Ureter (tissue), 1 donor: ENCODE measurements around the gene TMEM45B. TPM values are rescaled to one million over a fixed set of nuclear protein-coding genes. Genes with fewer than 3 reads are reported as not detected.
"Not testable (repeated sequence)": the region's sequence is repeated elsewhere in the genome, so short reads cannot be mapped to it uniquely, and the experiment has no call there.

ENCODE experiments used
- DNase-seq: peaks from one replicate; pipeline ENCODE4 v3.0.0-alpha.2; 2020; ENCODE audit warnings: low spot score
- total RNA-seq: library from RNA; stranded (reverse); gene quantifications from one replicate; pipeline ENCODE4 v1.2.4, GENCODE V29; 2023
- donor health status: DM: yes; HTN: yes; CAD: no.

Gene TMEM45B
- total RNA-seq, 1 donor from 2014 or later = 94.3 TPM

GRCh38 chr11:129852125-129852740 lies 36.6 kb downstream of the TMEM45B start:
- DNase-seq = no peak

- DNase-seq = peak; percentile 87
Observed at GRCh38 chr11:129853518-129854231, 38.0 kb downstream of the TMEM45B start.

GRCh38 chr11:129854232-129854805 lies 38.7 kb downstream of the TMEM45B start:
- no peak for DNase-seq

GRCh38 chr11:129855086-129855485 lies 39.4 kb downstream of the TMEM45B start:
- no peak for DNase-seq

- DNase-seq = no peak
Observed at GRCh38 chr11:129856036-129856435, 40.4 kb downstream of the TMEM45B start.

- DNase-seq = peak; percentile 90
Observed at GRCh38 chr11:129861702-129862522, 46.3 kb downstream of the TMEM45B start.

- DNase-seq = no peak
Observed at GRCh38 chr11:129864811-129865210, 49.2 kb downstream of the TMEM45B start.

GRCh38 chr11:129865701-129866100 lies 50.1 kb downstream of the TMEM45B start:
- no peak for DNase-seq

GRCh38 chr11:129866311-129866710 lies 50.7 kb downstream of the TMEM45B start:
- DNase-seq = no peak

- DNase-seq = not testable (repeated sequence)
Observed at GRCh38 chr11:129868626-129869025, 53.0 kb downstream of the TMEM45B start.

- DNase-seq = no peak
Observed at GRCh38 chr11:129871914-129872313, 56.3 kb downstream of the TMEM45B start.

GRCh38 chr11:129880311-129880710 lies 64.7 kb downstream of the TMEM45B start:
- DNase-seq = no peak

GRCh38 chr11:129881570-129882170 lies 66.0 kb downstream of the TMEM45B start:
- no peak for DNase-seq

GRCh38 chr11:129884581-129884980 lies 68.9 kb downstream of the TMEM45B start:
- DNase-seq = no peak

- no peak for DNase-seq
Observed at GRCh38 chr11:129885381-129885780, 69.7 kb downstream of the TMEM45B start.

- DNase-seq = no peak
Observed at GRCh38 chr11:129888451-129888850, 72.8 kb downstream of the TMEM45B start.

- no peak for DNase-seq
Observed at GRCh38 chr11:129894278-129895125, 78.9 kb downstream of the TMEM45B start.

- peak; percentile 90 for DNase-seq
Observed at GRCh38 chr11:129895126-129896041, 79.7 kb downstream of the TMEM45B start, which contains the start of gene NFRKB. NFRKB (minus strand) TSS chr11:129895578; CDS start chr11:129892849, 2,729 bp downstream.

GRCh38 chr11:129896062-129896461 lies 80.4 kb downstream of the TMEM45B start:
- no peak for DNase-seq

GRCh38 chr11:129905402-129905801 lies 89.8 kb downstream of the TMEM45B start:
- peak; percentile 79 for DNase-seq
